Smooth muscle cell (in vitro differentiated cells): ENCODE data around the gene CCDC3. TPM values are rescaled to one million over a fixed set of nuclear protein-coding genes. Genes with fewer than 3 reads are reported as not detected.

Experiments
- DNase-seq: peaks from one replicate; lab custom pipeline; 2025; ENCODE audit not compliant: unreplicated experiment; lab: John Stamatoyannopoulos, UW
- H2AFZ ChIP-seq: fragments of 200-600 bp; sonication (generic); 2 replicates; pipeline ENCODE4 v1.6.0; 2016; ENCODE audit warnings: antibody characterized with exemption, low read depth, mild to moderate bottlenecking
- H3F3A ChIP-seq: fragments of 200-600 bp; sonication (generic); 2 replicates; pipeline ENCODE4 v1.6.0; 2017; ENCODE audit warnings: antibody characterized with exemption, low read depth
- H3K27ac ChIP-seq: fragments of 200-600 bp; sonication (generic); 2 replicates; pipeline ENCODE4 v1.5.1; 2016; ENCODE audit warnings: low read depth, mild to moderate bottlenecking
- H3K27me3 ChIP-seq: fragments of 200-600 bp; sonication (generic); 2 replicates; pipeline ENCODE4 v1.6.1; 2016; ENCODE audit warnings: low read depth, mild to moderate bottlenecking
- H3K36me3 ChIP-seq: fragments of 200-600 bp; sonication (generic); 2 replicates; pipeline ENCODE4 v1.5.1; 2016; ENCODE audit warnings: low read depth
- H3K4me1 ChIP-seq: fragments of 200-600 bp; sonication (generic); 2 replicates; pipeline ENCODE4 v1.5.1; 2016; ENCODE audit warnings: low read depth
- H3K4me2 ChIP-seq: fragments of 200-600 bp; sonication (generic); 2 replicates; pipeline ENCODE4 v1.6.0; 2016; ENCODE audit warnings: mild to moderate bottlenecking
- H3K4me3 ChIP-seq: fragments of 200-600 bp; sonication (generic); 2 replicates; pipeline ENCODE4 v1.5.1; 2016; ENCODE audit warnings: mild to moderate bottlenecking
- H3K79me2 ChIP-seq: fragments of 200-600 bp; sonication (generic); 2 replicates; pipeline ENCODE4 v1.6.0; 2016; ENCODE audit warnings: low read depth, mild to moderate bottlenecking
- H3K9ac ChIP-seq: fragments of 200-600 bp; sonication (generic); 2 replicates; pipeline ENCODE4 v1.6.0; 2016; ENCODE audit warnings: low read depth
- H3K9me3 ChIP-seq: fragments of 200-600 bp; sonication (generic); replicated peaks from 2 replicates; pipeline ENCODE4 v1.5.1; 2016; ENCODE audit warnings: low read depth
- H4K20me1 ChIP-seq: fragments of 200-600 bp; sonication (generic); 2 replicates; pipeline ENCODE4 v1.6.0; 2016; ENCODE audit warnings: low read depth
- CTCF ChIP-seq: fragments of 200-600 bp; sonication (generic); IDR thresholded peaks from 2 replicates; pipeline ENCODE4 v1.5.1; 2017; ENCODE audit warnings: borderline replicate concordance, mild to moderate bottlenecking, antibody characterized with exemption; ENCODE audit not compliant: insufficient read depth, poor library complexity, severe bottlenecking
- WGBS: methylation state at CpG from one replicate; pipeline ENCODE4 v1.1.7; 2016; ENCODE audit warnings: low lambda C conversion rate; 5-methylcytosine and 5-hydroxymethylcytosine counted together
- polyA plus RNA-seq: library from polyadenylated mRNA; unstranded; fragments of >200 nt; fragmentation: Nextera tagmentation; extraction: Ambion mirVana; gene quantifications from 2 replicates; pipeline ENCODE4 v1.2.1, GENCODE V29; 2016
- small RNA-seq: library from RNA; depleted of rRNA; stranded (forward); fragments of <200 nt; gene quantifications from one replicate; pipeline ENCODE3, GENCODE V24; 2014
- total RNA-seq: library from RNA; depleted of rRNA; stranded (reverse); fragments of >200 nt; gene quantifications from 2 replicates; pipeline ENCODE4 v1.2.3, GENCODE V29; 2014

Gene CCDC3
- total and polyA plus RNA-seq, 2 experiments from 2014 or later, result 39.2 to 46.0 TPM

- 67% methylated on average over 14 of the region's 14 CpGs for WGBS
- Histone ChIP-seq H3K4me2 (no peak overlapping the region), H3K4me1 (no peaks in the 10 kb centered on the region), H3K27ac (no peak overlapping the region), H3K36me3 (no peaks in the 10 kb centered on the region), H3K9ac (no peak overlapping the region), H2AFZ (no peak overlapping the region), H3F3A (peaks cover 27% of the 10 kb centered on the region), H3K4me3 (no peak overlapping the region), H3K27me3 (no peaks in the 10 kb centered on the region), H3K79me2 (no peaks in the 10 kb centered on the region), H3K9me3 (no peaks in the 10 kb centered on the region), H4K20me1 (no peaks in the 10 kb centered on the region)
- no peak for DNase-seq
- TF ChIP-seq CTCF, result peak; percentile 44
Measured at GRCh38 chr10:12847361-12847975, 154.0 kb downstream of the CCDC3 start.

GRCh38 chr10:12846718-12847117 is 154.8 kb downstream of the CCDC3 start:
- Histone ChIP-seq H3K27me3 (no peaks in the 10 kb centered on the region), H3K4me2 (no peak overlapping the region), H3K4me1 (no peaks in the 10 kb centered on the region), H3F3A (peaks cover 27% of the 10 kb centered on the region), H3K9ac (no peak overlapping the region), H2AFZ (no peak overlapping the region), H3K27ac (peak overlapping the region; percentile 95), H4K20me1 (no peaks in the 10 kb centered on the region), H3K4me3 (no peak overlapping the region), H3K9me3 (no peaks in the 10 kb centered on the region), H3K36me3 (no peaks in the 10 kb centered on the region), H3K79me2 (no peaks in the 10 kb centered on the region)
- no peak for DNase-seq
- TF ChIP-seq CTCF, result no peak
- WGBS, result 0% methylated on average over 1 of the region's 1 CpG

Small RNA genes within 50 kb of the gene (small RNA-seq; reads per million reads assigned to genes)
- gene RNA5SP300, result 0.11 reads per million

Other genes starting within 250 kb of the CCDC3 start
- gene OPTN, start 98.5 kb upstream of the CCDC3 start, total RNA-seq, result 43.0 and 43.7 TPM in 2 replicates
- gene OPTN, start 98.5 kb upstream of the CCDC3 start, polyA plus RNA-seq, result 83.0 and 107 TPM in 2 replicates
- gene MCM10, start 159.8 kb upstream of the CCDC3 start, total RNA-seq, result 3.5 and 7.0 TPM in 2 replicates
- gene MCM10, start 159.8 kb upstream of the CCDC3 start, polyA plus RNA-seq, result 5.7 and 6.6 TPM in 2 replicates
- gene UCMA, start 232.7 kb upstream of the CCDC3 start, total RNA-seq, result not detected in 2 replicates
- gene UCMA, start 232.7 kb upstream of the CCDC3 start, polyA plus RNA-seq, result not detected in 2 replicates